ENCODE data around the gene NCKAP5L. TPM values are rescaled to one million over a fixed set of nuclear protein-coding genes. Genes with fewer than 3 reads are reported as not detected.

Gene NCKAP5L
- total and polyA plus RNA-seq, 9 of the 15 experiments (the other 6 are each of a cell fraction or from before 2014, with no cell fraction given), result 0.01 to 14.4 (median 3.7) TPM

DNA sequence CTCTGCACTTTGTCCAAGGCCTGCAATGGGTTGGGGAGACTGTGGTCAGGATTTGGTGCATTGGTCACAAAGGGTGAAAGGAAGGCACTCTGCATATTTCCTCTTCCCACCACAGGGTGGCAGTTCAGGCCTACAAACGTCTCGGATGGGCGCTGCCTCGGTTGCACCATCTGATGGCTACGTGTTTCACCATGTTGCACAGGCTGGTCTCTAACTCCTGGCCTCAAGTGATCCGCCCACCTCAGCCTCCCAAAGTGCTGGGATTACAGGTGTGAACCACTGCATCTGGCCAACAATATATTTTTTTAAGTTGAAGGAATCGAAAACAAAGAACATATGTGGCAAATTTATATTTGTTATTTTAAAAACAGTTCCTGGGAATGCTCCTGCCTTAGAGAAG lies 51.8 kb downstream of the NCKAP5L start (continued):
- TF ChIP-seq, protein P1, sequence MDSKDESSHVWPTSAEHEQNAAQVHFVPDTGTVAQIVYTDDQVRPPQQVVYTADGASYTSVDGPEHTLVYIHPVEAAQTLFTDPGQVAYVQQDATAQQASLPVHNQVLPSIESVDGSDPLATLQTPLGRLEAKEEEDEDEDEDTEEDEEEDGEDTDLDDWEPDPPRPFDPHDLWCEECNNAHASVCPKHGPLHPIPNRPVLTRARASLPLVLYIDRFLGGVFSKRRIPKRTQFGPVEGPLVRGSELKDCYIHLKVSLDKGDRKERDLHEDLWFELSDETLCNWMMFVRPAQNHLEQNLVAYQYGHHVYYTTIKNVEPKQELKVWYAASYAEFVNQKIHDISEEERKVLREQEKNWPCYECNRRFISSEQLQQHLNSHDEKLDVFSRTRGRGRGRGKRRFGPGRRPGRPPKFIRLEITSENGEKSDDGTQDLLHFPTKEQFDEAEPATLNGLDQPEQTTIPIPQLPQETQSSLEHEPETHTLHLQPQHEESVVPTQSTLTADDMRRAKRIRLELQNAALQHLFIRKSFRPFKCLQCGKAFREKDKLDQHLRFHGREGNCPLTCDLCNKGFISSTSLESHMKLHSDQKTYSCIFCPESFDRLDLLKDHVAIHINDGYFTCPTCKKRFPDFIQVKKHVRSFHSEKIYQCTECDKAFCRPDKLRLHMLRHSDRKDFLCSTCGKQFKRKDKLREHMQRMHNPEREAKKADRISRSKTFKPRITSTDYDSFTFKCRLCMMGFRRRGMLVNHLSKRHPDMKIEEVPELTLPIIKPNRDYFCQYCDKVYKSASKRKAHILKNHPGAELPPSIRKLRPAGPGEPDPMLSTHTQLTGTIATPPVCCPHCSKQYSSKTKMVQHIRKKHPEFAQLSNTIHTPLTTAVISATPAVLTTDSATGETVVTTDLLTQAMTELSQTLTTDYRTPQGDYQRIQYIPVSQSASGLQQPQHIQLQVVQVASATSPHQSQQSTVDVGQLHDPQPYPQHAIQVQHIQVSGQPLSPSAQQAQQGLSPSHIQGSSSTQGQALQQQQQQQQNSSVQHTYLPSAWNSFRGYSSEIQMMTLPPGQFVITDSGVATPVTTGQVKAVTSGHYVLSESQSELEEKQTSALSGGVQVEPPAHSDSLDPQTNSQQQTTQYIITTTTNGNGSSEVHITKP (IDR thresholded peaks at IDR 0.05; ENCODE audit: partially characterized antibody), result no peak
- TF ChIP-seq NCOR1 (IDR thresholded peaks at IDR 0.05), result no peak
- peak; percentile 26; the same call in 1 of the 2 replicates for TF ChIP-seq ZNF431 (CRISPR knock-in tag; IDR thresholded peaks at IDR 0.05)
- no peak for TF ChIP-seq TAL1 (IDR thresholded peaks at IDR 0.05)
- TF ChIP-seq CBX5 (IDR thresholded peaks at IDR 0.05; ENCODE audit: borderline replicate concordance, low read depth), result no peak
- TF ChIP-seq, protein P2, sequence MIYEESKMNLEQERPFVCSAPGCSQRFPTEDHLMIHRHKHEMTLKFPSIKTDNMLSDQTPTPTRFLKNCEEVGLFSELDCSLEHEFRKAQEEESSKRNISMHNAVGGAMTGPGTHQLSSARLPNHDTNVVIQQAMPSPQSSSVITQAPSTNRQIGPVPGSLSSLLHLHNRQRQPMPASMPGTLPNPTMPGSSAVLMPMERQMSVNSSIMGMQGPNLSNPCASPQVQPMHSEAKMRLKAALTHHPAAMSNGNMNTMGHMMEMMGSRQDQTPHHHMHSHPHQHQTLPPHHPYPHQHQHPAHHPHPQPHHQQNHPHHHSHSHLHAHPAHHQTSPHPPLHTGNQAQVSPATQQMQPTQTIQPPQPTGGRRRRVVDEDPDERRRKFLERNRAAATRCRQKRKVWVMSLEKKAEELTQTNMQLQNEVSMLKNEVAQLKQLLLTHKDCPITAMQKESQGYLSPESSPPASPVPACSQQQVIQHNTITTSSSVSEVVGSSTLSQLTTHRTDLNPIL (CRISPR knock-in tag; IDR thresholded peaks at IDR 0.05), result no peak
- no peak for TF ChIP-seq CBFA2T2 (conservative IDR thresholded peaks at IDR 0.05)
- TF ChIP-seq MCM5 (IDR thresholded peaks at IDR 0.05; ENCODE audit: low read depth), result no peak
- TF ChIP-seq SIX5 (IDR thresholded peaks at IDR 0.05; ENCODE audit: borderline replicate concordance in 1 of 2, insufficient read depth in 1 of 2, low read depth in 1 of 2, low read length in 2 of 2), result no peak
- TF ChIP-seq RNF2 (IDR thresholded peaks at IDR 0.05), result no peak
- TF ChIP-seq, protein P3, sequence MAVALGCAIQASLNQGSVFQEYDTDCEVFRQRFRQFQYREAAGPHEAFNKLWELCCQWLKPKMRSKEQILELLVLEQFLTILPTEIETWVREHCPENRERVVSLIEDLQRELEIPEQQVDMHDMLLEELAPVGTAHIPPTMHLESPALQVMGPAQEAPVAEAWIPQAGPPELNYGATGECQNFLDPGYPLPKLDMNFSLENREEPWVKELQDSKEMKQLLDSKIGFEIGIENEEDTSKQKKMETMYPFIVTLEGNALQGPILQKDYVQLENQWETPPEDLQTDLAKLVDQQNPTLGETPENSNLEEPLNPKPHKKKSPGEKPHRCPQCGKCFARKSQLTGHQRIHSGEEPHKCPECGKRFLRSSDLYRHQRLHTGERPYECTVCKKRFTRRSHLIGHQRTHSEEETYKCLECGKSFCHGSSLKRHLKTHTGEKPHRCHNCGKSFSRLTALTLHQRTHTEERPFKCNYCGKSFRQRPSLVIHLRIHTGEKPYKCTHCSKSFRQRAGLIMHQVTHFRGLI (CRISPR knock-in tag; IDR thresholded peaks at IDR 0.05), result no peak
- peak in 1 of 2 experiments; percentile 36; a peak in 1 of 4 replicates for TF ChIP-seq TEAD1 (CRISPR knock-in tag; IDR thresholded peaks at IDR 0.05)
- peak; percentile 91 for TF ChIP-seq CEBPG (CRISPR knock-in tag; IDR thresholded peaks at IDR 0.05)
- peak; percentile 78 to 83 for TF ChIP-seq CEBPG (tag; conservative IDR thresholded peaks at IDR 0.05 in 1 of 2, IDR thresholded peaks at IDR 0.05 in 1 of 2)
- no peak for TF ChIP-seq ZBED1 (IDR thresholded peaks at IDR 0.05)
- TF ChIP-seq, protein P4, sequence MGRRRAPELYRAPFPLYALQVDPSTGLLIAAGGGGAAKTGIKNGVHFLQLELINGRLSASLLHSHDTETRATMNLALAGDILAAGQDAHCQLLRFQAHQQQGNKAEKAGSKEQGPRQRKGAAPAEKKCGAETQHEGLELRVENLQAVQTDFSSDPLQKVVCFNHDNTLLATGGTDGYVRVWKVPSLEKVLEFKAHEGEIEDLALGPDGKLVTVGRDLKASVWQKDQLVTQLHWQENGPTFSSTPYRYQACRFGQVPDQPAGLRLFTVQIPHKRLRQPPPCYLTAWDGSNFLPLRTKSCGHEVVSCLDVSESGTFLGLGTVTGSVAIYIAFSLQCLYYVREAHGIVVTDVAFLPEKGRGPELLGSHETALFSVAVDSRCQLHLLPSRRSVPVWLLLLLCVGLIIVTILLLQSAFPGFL (CRISPR knock-in tag; IDR thresholded peaks at IDR 0.05), result no peak
- no peak for TF ChIP-seq HDAC3 (IDR thresholded peaks at IDR 0.05; ENCODE audit: borderline replicate concordance, partially characterized antibody)
- no peak for TF ChIP-seq RHOXF2B (CRISPR knock-in tag; conservative IDR thresholded peaks at IDR 0.05)
- no peak for TF ChIP-seq PTRF (tag; IDR thresholded peaks at IDR 0.05)
- no peak for TF ChIP-seq WHSC1 (IDR thresholded peaks at IDR 0.05; ENCODE audit: low read length)
- TF ChIP-seq SAFB2 (IDR thresholded peaks at IDR 0.05; ENCODE audit: borderline replicate concordance, low read depth, low read length, severe bottlenecking), result no peak
- TF ChIP-seq ZNF324 (CRISPR knock-in tag; IDR thresholded peaks at IDR 0.05), result no peak
- TF ChIP-seq MAFG (tag; conservative IDR thresholded peaks at IDR 0.05), result no peak
- no peak for TF ChIP-seq POLR2G (IDR thresholded peaks at IDR 0.05; ENCODE audit: low read depth, low read length)

Data from K562 (cell line).